ENCODE results near the gene SMYD3.

- no peak for TF ChIP-seq RNF2 (conservative IDR thresholded peaks at IDR 0.05; ENCODE audit: low read depth)
- no peak for TF ChIP-seq NFIC (IDR thresholded peaks at IDR 0.05; ENCODE audit: low read length)
- no peak for TF ChIP-seq ISX (CRISPR knock-in tag; conservative IDR thresholded peaks at IDR 0.05)
- no peak for TF ChIP-seq CTCF (CRISPR knock-in tag; IDR thresholded peaks at IDR 0.05)
- no peak for TF ChIP-seq ZNF354B (CRISPR knock-in tag; IDR thresholded peaks at IDR 0.05)
- TF ChIP-seq HOXA7 (CRISPR knock-in tag; IDR thresholded peaks at IDR 0.05) = no peak
- no peak for TF ChIP-seq ZNF264 (CRISPR knock-in tag; IDR thresholded peaks at IDR 0.05)
- TF ChIP-seq ZBTB38 (CRISPR knock-in tag; IDR thresholded peaks at IDR 0.05) = no peak
- no peak for TF ChIP-seq SOX13 (IDR thresholded peaks at IDR 0.05)
- no peak for TF ChIP-seq SOX13 (CRISPR knock-in tag; conservative IDR thresholded peaks at IDR 0.05 in 1 of 2, IDR thresholded peaks at IDR 0.05 in 1 of 2)
- no peak for TF ChIP-seq RBM39 (IDR thresholded peaks at IDR 0.05; ENCODE audit: low read depth, low read length, poor library complexity, severe bottlenecking)
- TF ChIP-seq ZNF260 (CRISPR knock-in tag; IDR thresholded peaks at IDR 0.05; ENCODE audit: borderline replicate concordance, low read depth) = no peak
These were observed 469.2 kb downstream of the SMYD3 start for GRCh38 chr1:246037832-246038231.
